SKM-1 (cell line): ENCODE data around the gene FGD5.

Experiments
- DNase-seq: peaks from one replicate; lab custom pipeline; 2025; ENCODE audit not compliant: unreplicated experiment; lab: John Stamatoyannopoulos, UW

FGD5 gene

GRCh38 chr3:14849638-14850230, 31.0 kb downstream of the FGD5 start:
- DNase-seq: no peak

DNA sequence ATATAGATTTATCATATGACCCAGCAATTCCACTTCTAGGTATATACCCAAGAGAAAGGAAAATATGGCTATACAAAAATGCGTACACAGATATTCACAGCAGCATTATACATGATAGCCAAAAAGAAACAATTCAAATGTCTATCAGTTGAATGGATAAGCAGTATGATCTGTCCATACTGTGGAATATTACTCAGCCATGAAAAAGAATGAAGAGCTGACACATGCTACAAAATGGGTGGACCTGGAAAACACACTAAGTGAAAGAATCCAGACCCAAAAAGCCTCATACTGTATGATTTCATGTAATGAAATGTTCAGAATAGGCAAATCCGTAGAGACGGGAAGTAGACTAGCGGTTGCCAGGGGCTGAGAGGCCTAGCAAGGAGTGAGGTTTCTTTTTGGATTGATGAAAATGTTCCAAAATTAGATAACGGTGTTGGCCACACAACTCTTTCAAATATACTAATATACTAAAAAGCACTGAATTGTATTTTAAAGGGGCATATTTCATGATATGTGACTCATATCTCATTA, 33.4 kb downstream of the FGD5 start:
- DNase-seq: no peak

- no peak for DNase-seq
Measured at GRCh38 chr3:14852717-14853116, 34.0 kb downstream of the FGD5 start.

DNA sequence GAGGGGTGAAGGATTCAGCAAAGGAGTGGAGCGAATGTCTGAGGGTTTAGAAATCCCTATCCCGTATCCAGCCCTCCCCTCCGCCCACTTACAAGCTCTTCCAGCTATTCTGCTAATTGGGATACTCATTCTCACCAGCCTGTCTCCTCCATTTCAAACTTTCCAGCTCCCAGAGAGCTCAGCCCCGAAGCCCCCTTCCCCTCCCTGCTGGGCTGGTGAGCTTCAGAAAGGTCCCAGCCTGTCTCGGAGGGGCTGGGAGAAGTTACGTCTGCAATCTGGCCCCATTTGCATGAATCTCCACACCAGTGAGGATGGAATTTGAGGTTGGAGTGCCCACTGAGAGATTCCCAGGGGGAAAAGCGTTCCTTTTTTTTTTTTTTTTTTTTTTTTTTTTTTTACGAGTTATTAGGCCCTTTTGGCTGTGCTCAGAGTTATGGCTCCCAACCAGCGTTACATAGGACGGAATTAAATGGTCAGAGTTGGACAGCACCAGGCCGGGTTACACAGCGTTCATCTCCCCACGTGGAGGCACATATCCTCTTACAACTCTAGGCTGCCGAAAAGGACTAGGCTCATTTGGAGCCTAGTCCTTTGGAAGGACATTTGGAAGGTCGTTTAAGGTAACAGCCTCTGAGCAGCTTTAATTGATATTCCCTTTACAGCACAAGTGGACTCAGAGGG, 34.6 kb downstream of the FGD5 start:
- DNase-seq: no peak

DNA sequence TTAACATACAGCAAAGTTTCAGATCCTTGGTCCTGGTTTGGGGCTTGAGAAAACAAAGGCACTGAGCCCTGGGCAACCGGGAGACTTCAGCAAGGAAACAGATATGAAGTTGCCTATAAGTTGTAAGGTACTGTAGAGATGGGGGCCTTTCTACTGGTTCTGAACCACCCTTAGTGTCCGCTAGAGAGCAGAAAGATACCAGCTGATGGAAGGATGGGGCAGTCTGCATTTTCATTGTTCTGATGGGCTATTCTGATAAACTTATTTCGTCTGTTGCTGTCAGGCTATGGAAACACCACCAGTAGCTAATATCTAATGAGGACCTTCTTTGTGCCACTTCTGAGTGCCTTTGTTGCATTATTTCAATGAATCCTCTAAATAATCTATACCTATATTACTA, 38.7 kb downstream of the FGD5 start:
- DNase-seq: no peak

- no peak for DNase-seq
Measured at GRCh38 chr3:14858105-14858504, 39.3 kb downstream of the FGD5 start.

- DNase-seq: no peak
Measured at GRCh38 chr3:14859880-14860279, 41.1 kb downstream of the FGD5 start.

DNA sequence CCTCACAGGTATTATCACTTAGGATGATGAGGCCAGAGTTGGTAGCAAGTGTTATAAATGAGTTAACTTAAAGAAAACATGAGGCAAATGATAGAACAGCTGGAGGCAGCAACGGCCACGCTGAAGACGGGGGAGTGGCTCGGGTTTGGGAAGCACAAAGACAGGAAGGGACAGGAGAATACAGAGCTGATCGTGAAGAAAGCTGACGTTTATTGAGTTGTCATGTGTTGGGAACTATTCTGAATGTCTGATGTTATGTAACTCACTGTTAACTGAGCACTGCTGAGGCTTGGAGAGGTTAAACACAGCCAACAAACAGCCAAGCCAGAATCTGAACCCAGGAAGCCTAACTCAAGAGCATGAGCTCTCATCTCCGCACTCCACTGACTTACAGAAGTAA, 42.3 kb downstream of the FGD5 start:
- DNase-seq: no peak

DNA sequence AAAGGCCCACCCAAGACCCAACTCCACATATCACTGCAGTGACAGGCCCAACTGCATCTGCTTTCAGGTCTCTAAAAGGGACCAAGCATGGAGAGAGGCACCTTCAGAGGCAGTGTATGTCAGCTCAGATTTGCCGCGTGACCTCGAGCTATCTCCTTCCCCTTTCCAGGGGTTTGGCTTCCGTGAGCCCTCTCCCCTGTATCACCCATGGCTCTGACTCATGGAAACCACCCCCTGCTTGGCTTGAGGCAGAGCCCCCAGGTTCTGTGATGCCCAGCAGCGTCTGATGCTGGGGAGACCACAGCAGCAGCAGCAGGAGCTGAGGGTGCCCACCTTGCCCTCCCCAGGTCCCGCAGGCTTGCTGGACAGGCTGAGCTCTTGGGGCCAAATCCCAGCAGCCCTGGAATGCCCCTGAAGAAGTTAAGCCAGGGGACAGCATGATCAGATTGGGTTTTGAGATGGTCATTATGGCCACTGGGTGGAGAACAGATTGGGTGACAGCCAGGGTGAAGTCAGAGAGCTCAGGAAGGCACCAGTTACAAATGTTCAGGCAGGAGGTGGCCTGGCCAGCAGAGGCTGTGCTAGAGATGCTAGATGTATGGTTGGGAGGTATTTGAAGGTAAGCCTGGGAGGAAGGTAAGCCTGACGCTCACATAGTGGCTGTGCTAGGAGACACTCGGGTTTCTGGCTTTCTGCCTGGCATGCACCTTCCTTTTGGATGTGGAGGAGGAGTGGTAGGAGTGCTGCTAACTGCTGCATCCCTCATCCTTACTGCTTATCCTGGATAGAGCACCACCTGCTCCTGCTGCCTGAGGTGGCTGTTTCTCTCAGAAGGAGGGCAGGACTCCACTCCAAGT, 42.9 kb downstream of the FGD5 start:
- no peak for DNase-seq

GRCh38 chr3:14862303-14862660, 43.5 kb downstream of the FGD5 start:
- DNase-seq: no peak

GRCh38 chr3:14862661-14863230, 44.0 kb downstream of the FGD5 start:
- DNase-seq: no peak

DNA sequence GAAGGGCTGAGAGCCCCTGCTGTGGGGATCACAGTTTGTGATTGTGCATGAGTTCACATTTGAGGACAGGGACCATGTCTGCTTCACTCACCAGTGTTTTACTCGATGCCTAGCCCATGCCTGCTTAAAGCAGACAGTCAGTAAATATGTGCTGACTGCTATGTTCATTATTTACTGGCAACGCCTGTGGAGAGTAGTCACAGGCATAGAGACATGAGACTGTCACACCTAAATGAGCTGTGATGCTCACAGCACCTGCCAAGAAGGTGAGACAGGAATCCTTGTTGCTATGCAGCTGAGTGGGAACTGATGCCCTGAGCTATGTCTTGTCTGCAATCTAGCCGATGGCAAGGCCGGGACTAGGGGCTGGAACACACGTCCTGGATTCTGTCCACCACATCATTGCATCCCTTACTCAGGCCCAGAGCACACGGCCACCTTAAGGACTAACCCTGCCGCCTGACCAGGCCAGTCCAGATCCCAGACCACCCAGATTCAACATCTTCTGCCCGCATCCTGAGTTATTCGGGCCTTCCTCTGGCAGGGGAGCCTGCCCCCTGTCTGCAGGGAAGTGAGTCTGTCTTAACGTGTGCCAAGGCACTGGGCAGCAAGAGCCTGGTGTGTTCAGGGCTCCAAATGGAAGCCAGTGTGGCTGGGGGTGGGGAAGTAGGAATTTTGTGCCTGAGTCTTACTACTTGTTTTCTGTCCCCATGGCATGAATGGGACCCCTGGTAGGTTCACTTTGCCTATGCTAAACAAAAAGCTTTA, 44.8 kb downstream of the FGD5 start:
- no peak for DNase-seq

GRCh38 chr3:14864131-14864530, 45.4 kb downstream of the FGD5 start:
- DNase-seq: no peak

DNA sequence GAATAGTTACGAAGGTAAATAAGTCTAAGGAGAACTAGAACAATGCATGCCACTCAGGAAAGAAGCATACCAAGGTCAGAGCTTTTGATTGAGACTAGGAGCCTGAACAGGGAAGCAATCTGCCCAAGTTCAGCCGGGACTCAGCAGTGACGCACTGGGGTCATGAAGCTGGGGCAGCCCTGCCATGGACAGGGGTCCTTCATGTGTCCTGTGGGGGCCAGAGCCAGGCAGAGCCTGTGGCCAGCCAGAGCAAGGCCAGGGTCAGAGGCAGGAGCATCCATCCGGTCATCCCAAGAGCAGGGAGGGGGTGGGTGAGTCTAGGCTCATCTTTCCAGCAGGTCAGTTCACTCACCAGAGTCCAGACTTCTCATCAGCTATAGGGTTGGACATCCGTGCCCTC, 47.9 kb downstream of the FGD5 start:
- no peak for DNase-seq

- DNase-seq: no peak
Measured at GRCh38 chr3:14867936-14868570, 49.3 kb downstream of the FGD5 start.

DNA sequence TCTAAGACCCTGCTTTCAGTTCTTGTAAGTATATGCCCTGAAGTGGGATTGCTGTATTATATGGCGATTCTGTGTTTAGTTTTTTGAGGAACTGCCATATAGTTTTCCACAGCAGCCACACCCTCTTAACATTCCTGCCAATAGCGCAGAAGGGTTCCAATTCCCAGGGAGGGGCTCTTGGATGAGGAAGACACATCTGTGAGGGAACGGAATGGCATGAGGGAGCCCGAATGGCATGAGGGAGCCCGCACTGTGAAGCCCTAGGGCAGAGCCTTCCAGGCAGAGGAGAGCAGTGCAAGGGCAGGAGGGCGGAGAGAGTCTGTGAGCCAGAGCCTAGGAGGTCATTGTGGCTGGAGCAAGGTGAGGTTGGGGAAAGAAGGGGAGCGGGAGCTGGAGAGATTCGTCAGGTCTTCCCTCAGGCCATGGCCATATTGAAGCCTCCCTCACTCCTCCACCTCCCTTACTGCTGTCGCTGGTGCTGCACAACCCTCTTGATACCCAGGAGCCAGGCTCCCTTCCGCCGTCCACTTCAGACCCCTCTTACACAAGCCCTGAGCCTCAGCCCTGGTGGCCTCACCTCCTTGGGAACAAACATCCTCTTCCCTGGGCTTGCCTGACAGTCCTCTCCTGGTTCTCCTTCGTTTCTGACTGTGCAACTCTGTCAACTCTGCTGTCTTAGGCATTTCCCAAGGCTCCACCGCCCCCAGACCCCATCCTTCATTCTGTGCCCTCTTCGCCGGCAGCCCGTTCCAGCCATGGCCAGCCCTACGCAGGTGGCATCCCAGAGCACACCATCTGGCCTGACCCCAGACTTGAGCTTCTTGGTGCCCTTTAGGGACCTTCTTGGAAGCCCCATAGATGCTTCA, 51.4 kb downstream of the FGD5 start:
- DNase-seq: no peak

DNA sequence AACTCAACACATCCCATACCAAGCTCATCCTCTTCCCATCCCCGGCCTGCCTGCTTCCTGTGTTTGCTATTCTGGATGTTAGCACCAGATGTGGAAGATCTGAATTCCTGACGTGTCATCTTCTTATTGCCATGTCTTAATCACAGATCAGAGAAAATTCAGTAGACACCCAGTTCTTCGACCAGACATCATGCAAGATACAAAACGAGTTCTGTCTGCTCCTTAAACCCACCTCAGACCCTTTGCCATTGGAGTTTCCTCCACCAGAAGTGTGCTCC, 52.0 kb downstream of the FGD5 start:
- DNase-seq: no peak

DNA sequence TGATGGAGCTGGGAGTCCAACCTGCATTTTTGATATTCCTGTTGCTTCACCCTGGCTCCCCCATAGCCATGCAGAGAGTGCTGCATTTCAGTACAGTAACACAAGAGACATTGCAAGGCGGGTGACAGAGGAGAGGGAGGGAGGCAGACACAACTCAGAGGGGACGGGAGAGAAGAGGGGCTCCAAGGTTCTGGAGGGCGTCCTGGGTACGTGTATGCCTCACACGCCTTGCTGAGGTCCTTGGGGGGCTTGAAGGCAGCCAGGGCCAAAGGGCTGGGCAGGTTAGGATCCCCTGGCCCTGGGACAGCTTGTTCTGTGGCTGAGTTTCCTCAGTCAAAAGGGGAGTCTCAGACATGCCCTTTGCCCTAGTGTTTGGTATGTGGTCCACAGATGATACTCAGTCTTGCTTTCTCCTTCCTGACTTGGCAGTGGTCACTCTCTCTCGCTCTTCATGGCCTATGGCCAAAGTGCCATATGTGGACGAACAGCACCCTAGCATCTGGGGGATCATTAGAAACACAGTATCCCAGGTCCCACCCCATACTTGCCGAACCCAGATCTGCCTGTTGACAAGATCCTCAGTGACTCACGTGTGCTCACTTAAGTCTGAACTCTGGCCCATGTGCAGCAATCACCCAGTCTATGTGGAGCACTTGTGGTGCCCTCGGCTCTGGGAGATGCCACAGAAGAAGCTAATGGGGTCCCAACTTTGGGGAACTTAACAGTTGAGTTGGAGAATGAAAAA, 52.9 kb downstream of the FGD5 start:
- no peak for DNase-seq

- no peak for DNase-seq
Measured at GRCh38 chr3:14872706-14873105, 53.9 kb downstream of the FGD5 start.
